HG02870 (cell line): Measurements from ENCODE around the gene ATAT1.

Experiments
- ATAC-seq: cut with Tn5 transposase; IDR thresholded peaks from one replicate; pipeline ENCODE4 v1.9.1; 2021; ENCODE audit warnings: mild to moderate bottlenecking, moderate library complexity; ENCODE audit not compliant: unreplicated experiment

ATAT1 gene

GRCh38 chr6:30683183-30683979 is 56.7 kb downstream of the ATAT1 start:
- no peak for ATAC-seq

DNA sequence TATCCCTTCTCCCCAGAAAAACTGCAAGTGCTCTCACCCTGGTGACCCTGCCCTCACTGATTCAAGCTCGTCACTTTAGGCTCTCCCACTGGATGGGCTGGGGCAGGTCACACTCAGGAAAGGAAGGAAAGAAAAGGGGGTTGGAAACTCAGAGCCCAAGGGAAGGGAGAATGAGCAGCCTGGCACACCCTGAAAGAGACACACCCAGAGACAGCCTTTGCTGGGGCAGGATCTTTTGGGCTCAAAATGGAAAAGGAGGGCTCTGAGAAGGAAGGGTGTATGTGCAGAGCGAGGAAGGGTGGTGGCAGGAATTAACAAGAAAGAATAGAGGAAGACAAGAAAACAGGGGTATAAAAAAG is 57.3 kb downstream of the ATAT1 start:
- no peak for ATAC-seq

- ATAC-seq: no peak
Observed at GRCh38 chr6:30684386-30685156, 57.9 kb downstream of the ATAT1 start.

- no peak for ATAC-seq
Observed at GRCh38 chr6:30685157-30686008, 58.7 kb downstream of the ATAT1 start.

- no peak for ATAC-seq
Observed at GRCh38 chr6:30686009-30686907, 59.6 kb downstream of the ATAT1 start, which contains the start of gene PPP1R18. Gene PPP1R18, minus strand, starts transcription at chr6:30686645. Its CDS starts 627 bp downstream, at chr6:30686018.

- ATAC-seq: peak; percentile 39
Observed at GRCh38 chr6:30686908-30687658, 60.4 kb downstream of the ATAT1 start.

DNA sequence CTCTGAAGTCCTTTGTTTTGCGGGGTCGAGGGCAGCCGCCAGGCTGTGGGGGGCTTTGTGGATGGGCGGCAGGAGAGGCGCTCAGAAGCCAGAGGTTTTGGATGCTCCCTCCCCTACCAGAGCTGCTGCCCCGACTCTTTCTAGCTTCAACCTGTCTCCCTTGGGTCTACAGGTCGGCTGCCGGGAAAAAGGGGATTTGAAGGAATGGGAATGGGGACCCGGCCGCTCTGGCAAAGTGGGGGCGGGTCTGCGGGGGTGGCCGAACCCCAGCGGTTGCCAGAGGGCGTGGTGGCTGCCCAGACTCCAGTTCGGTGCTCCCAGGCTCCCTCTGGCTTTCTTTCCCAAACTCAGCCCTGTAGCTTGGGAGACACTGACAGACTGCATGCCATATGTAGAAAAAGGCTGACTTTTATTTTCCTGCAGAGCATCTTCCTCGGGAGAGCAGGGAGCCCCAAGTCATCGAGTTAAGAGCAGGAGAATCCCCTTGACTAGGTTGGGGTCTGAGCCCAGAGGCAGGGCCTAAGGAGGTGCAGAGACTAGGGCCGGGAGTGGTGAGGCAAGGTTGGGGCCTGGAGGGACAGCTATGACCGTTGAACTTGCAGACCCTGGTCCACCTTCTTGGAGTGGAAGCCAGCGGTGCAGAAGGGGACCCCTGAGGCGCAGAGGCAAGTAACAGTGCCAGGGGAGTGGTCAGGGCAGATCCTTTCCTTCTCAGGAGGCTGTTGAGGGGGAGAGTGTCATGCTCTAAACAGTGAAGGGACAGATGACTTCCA is 61.2 kb downstream of the ATAT1 start:
- no peak for ATAC-seq

DNA sequence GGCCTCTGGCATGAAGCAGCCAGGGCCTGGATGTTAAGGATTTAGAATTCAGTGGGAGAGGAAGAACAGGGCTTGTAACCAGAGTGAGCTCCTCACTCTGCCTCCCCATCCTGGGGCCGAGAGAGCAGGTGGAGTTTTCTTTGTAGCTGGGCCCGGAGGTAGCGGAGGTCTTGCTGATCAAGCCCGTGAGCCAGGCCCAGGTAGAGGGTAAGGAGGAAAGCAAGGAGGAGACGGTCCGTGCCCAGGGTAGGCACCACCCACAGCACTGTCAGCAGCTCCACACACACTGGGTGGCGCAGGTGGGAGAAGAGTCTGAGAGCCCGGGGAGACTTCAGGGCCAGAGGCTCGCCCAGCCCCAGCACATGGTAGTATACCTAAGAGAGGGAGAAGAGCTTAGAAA is 61.9 kb downstream of the ATAT1 start:
- no peak for ATAC-seq

DNA sequence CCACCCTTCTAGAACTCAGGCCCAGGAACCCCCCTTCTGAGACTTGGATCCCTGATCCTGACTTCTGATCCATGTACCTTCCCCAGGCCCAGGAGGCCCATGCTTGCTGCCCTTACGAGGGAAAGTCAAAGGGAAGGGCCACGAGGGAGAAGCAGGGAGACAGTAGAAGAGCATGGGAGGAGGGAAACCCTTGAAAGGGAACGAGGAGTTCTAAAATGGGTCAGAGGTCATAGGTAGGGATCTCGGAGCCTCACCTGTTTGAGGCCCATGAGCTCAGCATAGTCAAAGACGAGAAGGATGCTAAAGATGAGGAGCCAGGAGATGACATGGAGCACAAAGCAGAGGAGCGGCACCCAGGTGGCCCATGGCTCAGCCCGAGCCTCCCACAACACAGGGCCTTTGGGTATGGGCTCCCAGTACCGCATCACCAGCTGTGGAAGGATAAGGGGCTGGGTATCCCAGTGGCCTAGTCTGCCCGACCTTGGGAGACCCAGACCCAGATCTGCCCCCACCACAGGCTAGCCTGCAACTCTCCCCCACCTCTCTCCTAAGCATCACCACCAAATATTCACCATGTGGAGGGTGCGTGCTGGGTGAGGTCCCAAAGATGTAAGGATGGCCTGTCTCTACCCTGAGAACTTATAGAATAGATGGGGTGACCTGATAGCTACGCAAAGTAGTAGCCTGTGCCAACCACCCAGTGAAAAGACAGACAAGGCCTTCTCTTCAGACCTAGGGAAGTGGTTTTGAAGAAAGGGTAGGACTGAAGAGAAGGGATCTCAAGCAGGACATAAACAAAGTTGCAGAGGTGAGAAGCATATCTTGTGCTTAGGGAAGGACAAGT is 62.6 kb downstream of the ATAT1 start:
- ATAC-seq: no peak

- no peak for ATAC-seq
Observed at GRCh38 chr6:30689985-30690384, 63.3 kb downstream of the ATAT1 start.

- ATAC-seq: peak; percentile 32
Observed at GRCh38 chr6:30690403-30691207, 63.9 kb downstream of the ATAT1 start, which contains the start of gene NRM. Gene NRM, minus strand, starts transcription at chr6:30690984. Its CDS starts 10 bp downstream, at chr6:30690974.

DNA sequence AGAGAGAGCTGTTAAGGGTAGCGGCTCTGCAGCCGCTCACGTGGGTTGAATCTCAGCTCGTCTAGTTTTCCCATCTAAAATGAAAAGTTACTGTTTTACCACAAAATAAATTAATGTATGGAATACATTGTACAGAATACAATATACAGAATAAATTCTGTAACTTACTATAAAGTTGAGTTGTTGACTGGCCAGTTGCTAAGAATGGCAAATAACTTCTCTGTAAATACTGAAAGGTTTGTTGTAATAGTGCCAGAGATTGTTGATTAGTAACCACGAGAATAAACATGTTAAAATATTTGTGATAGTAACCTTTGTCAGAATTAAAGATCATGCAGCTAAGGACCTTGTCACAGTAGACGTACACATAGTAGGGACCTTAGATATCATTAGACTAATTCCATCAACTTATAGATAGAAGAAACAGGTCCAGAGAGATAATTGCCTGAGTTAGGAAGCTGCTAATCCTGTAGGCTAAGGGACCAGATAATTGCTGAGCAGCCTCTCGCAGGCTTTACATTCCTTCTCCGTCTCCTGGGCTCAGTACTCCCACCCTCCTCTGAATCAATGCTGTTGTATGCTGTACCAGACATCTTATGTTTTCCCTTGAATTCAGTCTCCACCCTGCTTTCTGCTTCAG is 64.7 kb downstream of the ATAT1 start:
- ATAC-seq: no peak
